Endothelial cell of umbilical vein (primary cell): Measurements from ENCODE around the gene GAK. TPM values are rescaled to one million over a fixed set of nuclear protein-coding genes. Genes with fewer than 3 reads are reported as not detected.

ENCODE experiments used
- BruUV-seq: library from RNA; stranded (reverse); fragments of 400-500 nt; replicated peaks from 2 replicates; lab custom pipeline; 2021; lab: Mats Ljungman, UMichigan
- CTCF ChIA-PET: fragments of 300-600, 350-600 bp; sonication (Branson Sonifier 250); formaldehyde crosslinking; loops from one replicate; lab custom pipeline; 2021; ENCODE audit warnings: antibody characterized with exemption, inconsistent platforms; lab: Charles Lee
- POLR2A ChIA-PET: fragments of 300-600, 350-600 bp; sonication (Branson Sonifier 250); formaldehyde crosslinking; loops from one replicate; lab custom pipeline; 2021; ENCODE audit warnings: antibody characterized with exemption, inconsistent platforms; lab: Charles Lee
- DNase-seq: peaks from one replicate; pipeline ENCODE4 v3.0.0-alpha.2; 2011; ENCODE audit warnings: low read depth, low spot score
- FAIRE-seq: peaks from 2 replicates; lab custom pipeline; 2011; peaks lifted over from hg19 to GRCh38; lab: Jason Lieb, UNC
- H2AFZ ChIP-seq: 2 replicates; pipeline ENCODE4 v1.6.0; 2012; ENCODE audit warnings: low read depth, low read length, control low read depth, inconsistent platforms
- H3K27ac ChIP-seq: 2 replicates; pipeline ENCODE4 v1.5.1; 2011; ENCODE audit warnings: low read depth, mild to moderate bottlenecking, control low read depth, low read length, moderate library complexity; ENCODE audit not compliant: insufficient read depth
- H3K27me3 ChIP-seq, 2 experiments: 2 replicates each; pipeline versions ENCODE4 v1.6.0 to v1.6.1; 2011; ENCODE audit warnings: low read length in 2 of 2, mixed read lengths in 1 of 2; ENCODE audit not compliant: control insufficient read depth in 2 of 2, insufficient read depth in 2 of 2
- H3K36me3 ChIP-seq, 2 experiments: 2 replicates in 1 of 2; 3 replicates in 1 of 2; pipeline ENCODE4 v1.5.1; 2011; ENCODE audit warnings: low read length in 2 of 2, mild to moderate bottlenecking in 1 of 2, moderate library complexity in 1 of 2; ENCODE audit not compliant: control insufficient read depth in 2 of 2, insufficient read depth in 2 of 2; ENCODE audit errors: extremely low read depth in 1 of 2
- H3K4me1 ChIP-seq: 3 replicates; pipeline ENCODE4 v1.5.1; 2011; ENCODE audit warnings: mild to moderate bottlenecking, low read length; ENCODE audit not compliant: control insufficient read depth, insufficient read depth; ENCODE audit errors: extremely low read depth
- H3K4me2 ChIP-seq: 2 replicates; pipeline ENCODE4 v1.6.1; 2011; ENCODE audit warnings: low read length, control low read depth, mixed read lengths; ENCODE audit not compliant: insufficient read depth
- H3K4me3 ChIP-seq, 3 experiments: fragments of 200-600 bp in 1 of 3; sonication (generic), shearing (Covaris generic) in 1 of 3; replicated peaks in 1 of 3; 2 replicates each; pipeline ENCODE4 v1.5.1; 2011 to 2016; ENCODE audit warnings: control low read depth in 3 of 3, low read length in 3 of 3, mild to moderate bottlenecking in 2 of 3, inconsistent platforms in 1 of 3, low read depth in 1 of 3, moderate library complexity in 1 of 3; ENCODE audit not compliant: insufficient read depth in 1 of 3
- H3K79me2 ChIP-seq: 2 replicates; pipeline ENCODE4 v1.6.0; 2012; ENCODE audit warnings: low read length, inconsistent platforms; ENCODE audit not compliant: control insufficient read depth, insufficient read depth
- H3K9ac ChIP-seq: replicated peaks from 2 replicates; pipeline ENCODE3; 2011; ENCODE audit warnings: low read length, control low read depth; ENCODE audit not compliant: insufficient read depth; ENCODE audit errors: extremely low read depth
- H3K9me1 ChIP-seq: replicated peaks from 3 replicates; pipeline ENCODE4 v1.6.0; 2011; ENCODE audit warnings: mild to moderate bottlenecking, low read length; ENCODE audit not compliant: control insufficient read depth, insufficient read depth; ENCODE audit errors: extremely low read depth
- H3K9me3 ChIP-seq: replicated peaks from 2 replicates; pipeline ENCODE4 v1.5.1; 2012; ENCODE audit warnings: low read length, inconsistent platforms; ENCODE audit not compliant: control insufficient read depth, insufficient read depth
- H4K20me1 ChIP-seq: replicated peaks from 2 replicates; pipeline ENCODE3; 2011; ENCODE audit warnings: mild to moderate bottlenecking, low read length; ENCODE audit not compliant: control insufficient read depth, insufficient read depth; ENCODE audit errors: extremely low read depth
- CTCF ChIP-seq, 2 donors: IDR thresholded peaks; 1 replicate in 1 of 2; 2 replicates in 1 of 2; pipeline ENCODE4 v1.5.1; 2011; ENCODE audit warnings: low read length in 2 of 2, mild to moderate bottlenecking in 2 of 2, moderate library complexity in 2 of 2, control low read depth in 1 of 2, inconsistent platforms in 1 of 2, low read depth in 1 of 2; ENCODE audit not compliant: insufficient read depth in 1 of 2; ENCODE audit errors: extremely low read depth in 1 of 2
- EZH2 ChIP-seq: IDR thresholded peaks from 2 replicates; pipeline ENCODE4 v1.6.1; 2012; ENCODE audit warnings: borderline replicate concordance, low read depth, mild to moderate bottlenecking, moderate library complexity, low read length, inconsistent platforms; ENCODE audit not compliant: severe bottlenecking
- FOS ChIP-seq: IDR thresholded peaks from 2 replicates; pipeline ENCODE4 v1.6.1; 2011; ENCODE audit warnings: mild to moderate bottlenecking, low read length, moderate library complexity, borderline replicate concordance; ENCODE audit not compliant: insufficient read depth
- GATA2 ChIP-seq: IDR thresholded peaks from 2 replicates; pipeline ENCODE4 v1.7.0; 2011; ENCODE audit warnings: low read depth, mild to moderate bottlenecking, moderate library complexity, mixed read lengths, low read length; ENCODE audit not compliant: insufficient read length, insufficient read depth
- JUN ChIP-seq: IDR thresholded peaks from 2 replicates; pipeline ENCODE4 v1.6.1; 2011; ENCODE audit warnings: borderline replicate concordance, low read depth; ENCODE audit not compliant: insufficient read length, insufficient read depth
- MAX ChIP-seq: IDR thresholded peaks from 2 replicates; pipeline ENCODE4 v1.6.1; 2011; ENCODE audit not compliant: insufficient read depth, insufficient read length
- MYC ChIP-seq: IDR thresholded peaks from one replicate; pipeline ENCODE4 v1.6.1; 2011; ENCODE audit warnings: mild to moderate bottlenecking, low read depth, low read length
- POLR2A ChIP-seq: IDR thresholded peaks from 2 replicates; pipeline ENCODE4 v1.6.1; 2012; ENCODE audit warnings: low read depth, mild to moderate bottlenecking, control low read depth, low read length
- POLR2AphosphoS5 ChIP-seq: IDR thresholded peaks from 2 replicates; pipeline ENCODE4 v1.6.1; 2012; ENCODE audit warnings: low read depth, mild to moderate bottlenecking, control low read depth, low read length, moderate library complexity; ENCODE audit not compliant: insufficient read depth
- dilution Hi-C: fragments of 300-500 bp; cut with MboI; formaldehyde crosslinking; loops from one replicate; pipeline ENCODE4 v1.15.0; 2019; ENCODE audit warnings: low sequenced_read_pairs; ENCODE audit not compliant: extremely low pct_ligation_motif_present
- intact Hi-C: fragments of 100-400 bp; cut with micrococcal nuclease; formaldehyde crosslinking; loops from one replicate; pipeline ENCODE4 v1.10.0; 2022
- polyA plus RNA-seq, 4 experiments: library from polyadenylated mRNA; depleted of rRNA in 3 of 4; stranded (reverse) in 3 of 4; unstranded in 1 of 4; fragments of >200 nt; gene quantifications; 2 replicates each; pipeline versions ENCODE4 v1.2.1 to v1.2.3, GENCODE V29; 2011 to 2012; ENCODE audit warnings: missing spikeins in 1 of 4
- total RNA-seq: library from RNA; stranded (reverse); gene quantifications from 2 replicates; pipeline ENCODE4 v1.2.3, GENCODE V29; 2021

The GAK gene
- total and polyA plus RNA-seq, 2 donors (not counting 3 experiments of a cell fraction or from before 2014, with no cell fraction given) = 49.6 to 109 TPM

GRCh38 chr4:874971-875817 lies 56.9 kb downstream of the GAK start:
- no peak overlapping the region for H3K4me3 ChIP-seq
- ChIA-PET POLR2A (no interaction called here), CTCF (no interaction called here)
- no peaks in the 10 kb centered on the region for H3K27me3 ChIP-seq
- H3K4me2 ChIP-seq = no peak overlapping the region
- FAIRE-seq = no peak
- dilution Hi-C loops = no loop called here
- DNase-seq = no peak
- H3K79me2 ChIP-seq = no peaks in the 10 kb centered on the region
- intact Hi-C loops = no loop called here
- H3K36me3 ChIP-seq = peaks cover 5 to 35% of the 10 kb centered on the region in 2 experiments
- H3K9me3 ChIP-seq = no peaks in the 10 kb centered on the region
- no peaks in the 10 kb centered on the region for H4K20me1 ChIP-seq
- no TSS peak for BruUV-seq
- TF ChIP-seq GATA2 (no peak), MAX (no peak), MYC (no peak), EZH2 (no peak), CTCF (IDR thresholded peaks at IDR 0.05; ENCODE audit: extremely low read depth in 1 of 2, insufficient read depth in 1 of 2, low read depth in 1 of 2, low read length in 2 of 2) (no peak), POLR2A (no peak), POLR2AphosphoS5 (no peak), FOS (no peak), JUN (no peak)
- no peak overlapping the region for H2AFZ ChIP-seq
- H3K27ac ChIP-seq = no peak overlapping the region
- H3K9me1 ChIP-seq = no peaks in the 10 kb centered on the region
- no peaks in the 10 kb centered on the region for H3K4me1 ChIP-seq
- H3K9ac ChIP-seq = no peak overlapping the region
